ENCODE data around the gene TBCK.

GRCh38 chr4:106046083-106046482 lies 269.9 kb downstream of the TBCK start:
- TF ChIP-seq EZH2 (IDR thresholded peaks at IDR 0.05) (no peak), POLR2AphosphoS5 (IDR thresholded peaks at IDR 0.05; ENCODE audit: borderline replicate concordance, low read depth, low read length) (no peak)

All from SK-N-MC (cell line).